Stimulated activated memory B cell treated with anti-CD40 and anti-IgM and Interleukin-4, amounts not matched to agents 10 μg/mL and 1 μg/mL and 100 μg/mL, for 72 hours (primary cell): ENCODE results near the gene SLC18A3.

Experiments
- ATAC-seq: fragments of 150-1000 bp; cut with Tn5 transposase; 2 replicates; pipeline ENCODE4 v1.10.0; 2021
- H3K27ac Mint-ChIP-seq: one replicate; pipeline ENCODE4 v1.8.0; 2022; ENCODE audit warnings: mild to moderate bottlenecking, mixed read lengths
- H3K27me3 Mint-ChIP-seq: one replicate; pipeline ENCODE4 v1.8.0; 2022; ENCODE audit warnings: mixed read lengths
- H3K36me3 Mint-ChIP-seq: one replicate; pipeline ENCODE4 v1.8.0; 2022; ENCODE audit warnings: mixed read lengths
- H3K4me1 Mint-ChIP-seq: one replicate; pipeline ENCODE4 v1.8.0; 2022; ENCODE audit warnings: mixed read lengths
- H3K4me3 Mint-ChIP-seq: one replicate; pipeline ENCODE4 v1.8.0; 2022; ENCODE audit warnings: mild to moderate bottlenecking, moderate library complexity, mixed read lengths
- H3K9me3 Mint-ChIP-seq: one replicate; pipeline ENCODE4 v1.8.0; 2022; ENCODE audit warnings: mixed read lengths

SLC18A3 gene

GRCh38 chr10:49613165-49613881, 3.2 kb downstream of the SLC18A3 start:
- Mint-ChIP-seq H3K27me3 (peaks cover 90% of the 10 kb centered on the region), H3K4me1 (peaks cover 23% of the 10 kb centered on the region), H3K9me3 (peaks cover 10% of the 10 kb centered on the region), H3K27ac (no peak overlapping the region), H3K4me3 (no peak overlapping the region), H3K36me3 (peaks cover 7% of the 10 kb centered on the region)
- ATAC-seq = no peak

GRCh38 chr10:49613882-49614241, 3.8 kb downstream of the SLC18A3 start, which contains the start of gene CHAT:
CHAT (plus strand) TSS chr10:49614037; CDS start chr10:49614190, 153 bp downstream.
- Mint-ChIP-seq H3K9me3 (peaks cover 10% of the 10 kb centered on the region), H3K27me3 (peaks cover 90% of the 10 kb centered on the region), H3K4me3 (no peak within 1 kb of the TSS), H3K27ac (no peak within 1 kb of the TSS), H3K36me3 (peaks cover 7% of the 10 kb centered on the region), H3K4me1 (peaks cover 21% of the 10 kb centered on the region)
- ATAC-seq = no peak

- Mint-ChIP-seq H3K36me3 (peaks cover 7% of the 10 kb centered on the region), H3K4me3 (no peak overlapping the region), H3K4me1 (peaks cover 16% of the 10 kb centered on the region), H3K27me3 (peaks cover 90% of the 10 kb centered on the region), H3K9me3 (peaks cover 10% of the 10 kb centered on the region), H3K27ac (no peak overlapping the region)
- ATAC-seq = no peak
Observed at GRCh38 chr10:49614242-49615198, 4.4 kb downstream of the SLC18A3 start.

- Mint-ChIP-seq H3K4me3 (no peak overlapping the region), H3K36me3 (peaks cover 7% of the 10 kb centered on the region), H3K9me3 (peaks cover 10% of the 10 kb centered on the region), H3K4me1 (peaks cover 16% of the 10 kb centered on the region), H3K27ac (no peak overlapping the region), H3K27me3 (peaks cover 95% of the 10 kb centered on the region)
- ATAC-seq = no peak
Observed at GRCh38 chr10:49615213-49615612, 5.1 kb downstream of the SLC18A3 start.

GRCh38 chr10:49615721-49616120, 5.6 kb downstream of the SLC18A3 start:
- peaks cover 100% of the 10 kb centered on the region for H3K27me3 Mint-ChIP-seq
- H3K36me3 Mint-ChIP-seq = peaks cover 7% of the 10 kb centered on the region
- H3K27ac Mint-ChIP-seq = no peak overlapping the region
- H3K4me1 Mint-ChIP-seq = peaks cover 16% of the 10 kb centered on the region
- H3K9me3 Mint-ChIP-seq = peaks cover 10% of the 10 kb centered on the region
- ATAC-seq = no peak
- H3K4me3 Mint-ChIP-seq = no peak overlapping the region

- ATAC-seq = no peak
- Mint-ChIP-seq H3K27me3 (peaks cover 95% of the 10 kb centered on the region), H3K27ac (no peak overlapping the region), H3K36me3 (peaks cover 6% of the 10 kb centered on the region), H3K9me3 (peaks cover 8% of the 10 kb centered on the region), H3K4me1 (peaks cover 16% of the 10 kb centered on the region), H3K4me3 (no peak overlapping the region)
Observed at GRCh38 chr10:49616421-49617101, 6.5 kb downstream of the SLC18A3 start.

GRCh38 chr10:49617121-49618020, 7.3 kb downstream of the SLC18A3 start:
- H3K9me3 Mint-ChIP-seq = peaks cover 1% of the 10 kb centered on the region
- no peak overlapping the region for H3K4me3 Mint-ChIP-seq
- no peak for ATAC-seq

GRCh38 chr10:49618821-49619220, 8.7 kb downstream of the SLC18A3 start:
- Mint-ChIP-seq H3K9me3 (no peaks in the 10 kb centered on the region), H3K27me3 (peaks cover 89% of the 10 kb centered on the region), H3K4me1 (peaks cover 9% of the 10 kb centered on the region), H3K4me3 (no peak overlapping the region), H3K27ac (no peak overlapping the region), H3K36me3 (no peaks in the 10 kb centered on the region)
- no peak for ATAC-seq

More at GRCh38 chr10:49617121-49618020, 7.3 kb downstream of the SLC18A3 start:
- Mint-ChIP-seq H3K27ac (no peak overlapping the region), H3K4me1 (peaks cover 16% of the 10 kb centered on the region), H3K27me3 (peaks cover 91% of the 10 kb centered on the region), H3K36me3 (no peaks in the 10 kb centered on the region)

- Mint-ChIP-seq H3K27me3 (peaks cover 89% of the 10 kb centered on the region), H3K27ac (no peak overlapping the region), H3K36me3 (no peaks in the 10 kb centered on the region)
Observed at GRCh38 chr10:49619613-49620012, 9.5 kb downstream of the SLC18A3 start.

GRCh38 chr10:49620286-49620810, 10.2 kb downstream of the SLC18A3 start:
- no peaks in the 10 kb centered on the region for H3K36me3 Mint-ChIP-seq
- peaks cover 87% of the 10 kb centered on the region for H3K27me3 Mint-ChIP-seq
- peaks cover 4% of the 10 kb centered on the region for H3K9me3 Mint-ChIP-seq
- no peak overlapping the region for H3K4me3 Mint-ChIP-seq
- H3K4me1 Mint-ChIP-seq = no peaks in the 10 kb centered on the region
- H3K27ac Mint-ChIP-seq = no peak overlapping the region
- no peak for ATAC-seq

More at GRCh38 chr10:49619613-49620012, 9.5 kb downstream of the SLC18A3 start:
- ATAC-seq = no peak
- Mint-ChIP-seq H3K4me3 (no peak overlapping the region), H3K4me1 (peaks cover 3% of the 10 kb centered on the region), H3K9me3 (peaks cover 2% of the 10 kb centered on the region)

GRCh38 chr10:49620841-49621378, 10.8 kb downstream of the SLC18A3 start:
- no peak overlapping the region for H3K27ac Mint-ChIP-seq
- H3K27me3 Mint-ChIP-seq = peaks cover 82% of the 10 kb centered on the region
- H3K4me1 Mint-ChIP-seq = no peaks in the 10 kb centered on the region
- no peak overlapping the region for H3K4me3 Mint-ChIP-seq
- H3K9me3 Mint-ChIP-seq = peaks cover 4% of the 10 kb centered on the region
- H3K36me3 Mint-ChIP-seq = no peaks in the 10 kb centered on the region
- no peak for ATAC-seq

GRCh38 chr10:49621561-49621960, 11.5 kb downstream of the SLC18A3 start:
- ATAC-seq = no peak
- H3K4me3 Mint-ChIP-seq = no peak overlapping the region

GRCh38 chr10:49622426-49623425, 12.6 kb downstream of the SLC18A3 start:
- H3K4me3 Mint-ChIP-seq = no peak overlapping the region
- H3K27ac Mint-ChIP-seq = no peak overlapping the region
- no peaks in the 10 kb centered on the region for H3K36me3 Mint-ChIP-seq
- peaks cover 63% of the 10 kb centered on the region for H3K27me3 Mint-ChIP-seq
- H3K4me1 Mint-ChIP-seq = no peaks in the 10 kb centered on the region
- peaks cover 4% of the 10 kb centered on the region for H3K9me3 Mint-ChIP-seq
- ATAC-seq = no peak

More at GRCh38 chr10:49621561-49621960, 11.5 kb downstream of the SLC18A3 start:
- Mint-ChIP-seq H3K4me1 (no peaks in the 10 kb centered on the region), H3K36me3 (no peaks in the 10 kb centered on the region), H3K27me3 (peaks cover 75% of the 10 kb centered on the region), H3K27ac (no peak overlapping the region), H3K9me3 (peaks cover 4% of the 10 kb centered on the region)
